HG02642 (cell line): ENCODE data around the gene XIRP2.

ENCODE experiments used
- ATAC-seq: cut with Tn5 transposase; IDR thresholded peaks from one replicate; pipeline ENCODE4 v1.9.1; 2021; ENCODE audit warnings: mild to moderate bottlenecking; ENCODE audit not compliant: unreplicated experiment, poor library complexity

XIRP2 gene

GRCh38 chr2:167132066-167132465 lies 243.8 kb downstream of the XIRP2 start:
- ATAC-seq: no peak

DNA sequence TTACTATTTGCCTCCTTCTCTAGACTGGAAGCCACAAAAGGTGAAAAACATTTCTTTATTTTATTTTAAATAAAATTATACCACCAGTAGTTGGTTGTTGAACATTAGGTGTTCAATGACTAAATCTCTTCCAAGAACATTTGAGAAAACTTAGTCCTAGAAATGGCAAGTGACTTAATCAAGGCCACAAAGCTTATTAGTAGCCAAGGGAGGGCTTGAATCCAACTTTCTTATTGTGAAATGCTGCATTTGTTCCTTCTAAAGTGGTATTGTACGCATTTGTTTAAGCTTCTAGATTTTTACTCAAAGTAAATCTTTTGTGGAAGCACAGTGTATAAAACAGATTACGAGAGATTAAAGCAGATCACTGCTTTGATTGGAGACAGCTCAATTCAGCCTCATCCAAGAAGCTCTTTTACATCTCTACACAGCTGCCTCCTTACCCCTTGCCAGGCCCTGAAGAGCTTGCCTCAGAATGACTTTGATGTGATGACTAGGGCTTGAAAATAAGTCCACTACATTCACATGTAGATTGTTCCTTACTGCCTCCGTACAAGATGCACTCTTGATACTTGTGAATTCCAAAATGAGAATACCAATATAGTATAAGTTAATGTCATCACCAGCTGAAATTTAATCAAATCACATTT lies 244.8 kb downstream of the XIRP2 start:
- no peak for ATAC-seq

DNA sequence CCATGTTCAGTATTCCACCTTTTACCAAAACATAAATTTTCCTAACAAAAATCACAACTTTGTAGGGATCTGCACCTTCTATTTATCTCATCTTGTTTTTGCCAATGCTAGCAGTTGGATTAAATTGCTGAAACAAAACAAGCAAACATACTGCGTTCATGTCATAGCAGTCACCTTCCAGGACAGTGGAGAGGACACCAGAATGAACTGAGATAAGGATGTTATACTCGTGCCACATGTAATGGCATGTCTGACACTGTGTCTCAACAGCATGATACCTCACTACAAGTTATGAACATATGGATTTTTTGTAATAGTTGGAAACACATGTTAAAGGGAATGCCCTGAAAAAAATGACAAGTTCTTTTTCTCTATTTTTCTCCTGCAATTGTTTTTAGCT lies 245.3 kb downstream of the XIRP2 start:
- ATAC-seq: no peak

DNA sequence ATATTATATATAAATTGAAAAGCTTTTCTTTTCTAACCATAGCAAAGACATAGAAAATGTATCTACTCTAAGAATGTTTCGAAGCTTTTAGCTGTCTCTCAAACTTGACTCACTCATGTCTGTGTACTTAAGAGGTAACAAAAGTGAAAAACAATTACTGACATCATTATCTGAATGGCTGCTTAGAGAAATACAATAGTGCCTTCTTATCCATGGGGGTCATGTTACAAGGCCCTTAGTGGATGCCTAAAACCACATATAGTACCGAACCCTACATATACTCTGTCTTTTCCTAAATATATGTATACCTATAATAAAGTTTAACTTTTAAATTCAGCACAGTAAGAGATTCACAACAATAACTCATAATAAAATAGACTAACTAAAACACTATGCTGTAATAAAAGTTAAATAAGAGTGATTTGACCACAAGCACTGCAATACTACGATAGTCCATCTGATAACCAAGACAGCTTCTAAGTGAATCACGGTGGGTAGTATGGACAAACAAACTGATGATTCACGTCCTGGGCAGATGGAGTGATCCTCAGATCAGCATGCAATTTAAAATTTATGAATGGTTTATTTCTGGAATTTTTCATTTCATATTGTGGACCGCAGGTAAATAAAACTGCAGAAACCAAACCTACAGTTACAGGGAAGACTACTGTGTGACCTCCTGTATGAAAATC lies 246.2 kb downstream of the XIRP2 start:
- no peak for ATAC-seq

- no peak for ATAC-seq
Measured at GRCh38 chr2:167135706-167136105, 247.4 kb downstream of the XIRP2 start.

DNA sequence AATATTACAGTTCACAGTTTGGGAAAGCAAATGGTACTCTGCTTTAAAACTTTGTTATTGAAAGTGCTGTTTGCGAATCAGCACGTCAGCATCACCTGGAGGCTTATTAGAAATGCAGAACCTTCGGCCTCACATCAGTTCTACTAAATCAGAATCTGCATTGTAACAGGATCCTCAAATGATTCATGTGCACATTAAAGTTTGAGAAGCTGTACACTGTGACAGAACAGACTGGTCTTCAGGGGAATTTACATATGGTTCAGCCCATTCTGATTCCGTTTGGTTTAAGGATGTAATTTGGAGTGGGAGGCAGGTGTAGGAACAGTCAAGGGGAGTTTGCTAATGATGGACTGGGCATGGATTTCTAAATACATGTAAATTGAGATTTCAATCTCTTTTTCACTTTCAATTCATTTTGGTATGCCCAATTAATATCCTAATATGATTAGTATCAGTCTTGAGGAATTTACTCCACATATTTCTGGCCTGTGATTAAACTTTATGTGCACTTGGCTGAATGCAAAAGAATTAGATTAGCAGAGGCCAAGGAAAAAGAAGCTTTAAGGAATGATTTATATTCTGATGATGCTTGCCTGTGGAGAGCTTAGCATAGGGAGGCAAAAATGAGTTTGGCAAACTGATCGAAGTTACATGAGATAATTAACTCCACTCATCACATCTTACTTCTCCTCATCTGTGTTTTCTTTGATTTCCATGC lies 248.8 kb downstream of the XIRP2 start:
- no peak for ATAC-seq

DNA sequence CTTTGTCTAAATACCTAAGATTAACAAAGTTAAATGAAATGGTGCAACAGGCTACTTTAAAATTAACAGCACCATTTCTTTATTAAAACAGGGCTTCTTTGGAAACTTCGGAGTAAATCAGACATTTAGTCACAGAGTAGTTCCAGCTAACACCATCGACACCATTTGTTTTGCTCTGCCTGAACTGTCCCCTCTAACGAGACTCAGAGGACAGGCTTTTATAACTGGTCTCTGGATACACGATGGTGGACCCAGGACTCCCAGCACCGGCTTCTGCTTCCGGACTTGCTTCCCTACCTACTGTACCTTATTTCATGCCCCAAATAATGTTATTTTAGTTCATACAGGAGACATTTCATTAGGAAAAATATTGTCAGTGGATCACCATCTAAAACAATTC lies 252.1 kb downstream of the XIRP2 start:
- no peak for ATAC-seq

- no peak for ATAC-seq
Measured at GRCh38 chr2:167140767-167141166, 252.5 kb downstream of the XIRP2 start.

GRCh38 chr2:167142554-167142953 lies 254.3 kb downstream of the XIRP2 start:
- ATAC-seq: no peak

GRCh38 chr2:167144179-167144898 lies 256.1 kb downstream of the XIRP2 start:
- ATAC-seq: no peak

- no peak for ATAC-seq
Measured at GRCh38 chr2:167147271-167147941, 259.1 kb downstream of the XIRP2 start.

GRCh38 chr2:167151894-167152293 lies 263.6 kb downstream of the XIRP2 start:
- ATAC-seq: no peak

DNA sequence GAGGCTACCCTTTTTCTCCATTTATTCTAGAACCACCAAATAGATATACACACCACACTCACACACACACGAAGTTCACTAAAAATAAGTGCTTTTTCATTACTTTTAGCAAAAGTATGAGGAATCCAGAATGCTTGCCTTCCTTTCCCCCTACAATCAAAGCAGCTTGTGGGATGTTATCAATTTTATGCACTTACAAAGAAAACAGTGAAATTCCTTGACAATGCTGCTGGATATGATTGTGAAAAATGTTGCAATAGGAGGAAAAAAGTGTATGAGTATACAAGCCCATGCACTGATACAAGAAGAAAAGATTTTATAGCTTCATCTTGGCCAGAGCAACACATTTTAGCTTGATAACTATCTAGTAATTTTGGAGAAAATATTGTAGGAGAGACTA lies 269.2 kb downstream of the XIRP2 start:
- ATAC-seq: no peak

GRCh38 chr2:167177196-167177595 lies 288.9 kb downstream of the XIRP2 start:
- no peak for ATAC-seq

GRCh38 chr2:167181134-167181533 lies 292.9 kb downstream of the XIRP2 start:
- ATAC-seq: no peak

DNA sequence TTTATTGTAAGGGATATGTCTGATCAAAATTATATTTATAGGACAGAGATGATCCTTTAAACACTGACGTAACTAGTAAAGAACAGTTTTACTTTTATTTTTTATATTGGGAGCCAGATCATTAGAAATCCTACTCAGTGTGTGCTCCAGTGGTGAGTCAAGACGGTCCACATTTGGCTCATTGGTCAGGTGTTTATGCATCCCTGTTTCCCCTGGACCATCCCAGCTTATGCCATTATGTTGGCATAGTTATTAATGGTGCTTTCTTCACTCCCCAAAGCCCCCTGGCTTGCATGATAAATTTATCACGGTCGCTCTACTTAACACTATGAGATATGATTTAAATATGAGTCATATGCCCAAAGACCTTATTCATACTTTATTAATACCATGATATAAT lies 293.4 kb downstream of the XIRP2 start:
- no peak for ATAC-seq

DNA sequence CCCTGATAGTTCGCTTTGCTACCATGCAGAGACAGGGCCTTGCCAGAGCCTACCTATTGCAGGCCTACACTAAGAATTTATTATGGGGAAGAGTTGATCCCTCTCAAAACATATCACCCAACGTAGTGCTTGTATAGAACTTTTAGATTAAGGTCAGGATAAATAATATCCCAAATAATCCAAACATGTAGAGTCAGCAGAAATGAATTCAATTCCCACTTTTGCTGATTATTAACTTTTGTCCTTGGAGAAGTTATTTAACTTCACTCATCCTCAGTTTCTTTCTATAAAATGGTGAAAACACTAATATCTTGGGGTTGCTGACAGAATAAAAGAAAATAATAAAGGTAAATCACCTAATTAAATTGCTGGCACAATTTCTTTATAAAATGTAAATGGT lies 294.1 kb downstream of the XIRP2 start:
- no peak for ATAC-seq

DNA sequence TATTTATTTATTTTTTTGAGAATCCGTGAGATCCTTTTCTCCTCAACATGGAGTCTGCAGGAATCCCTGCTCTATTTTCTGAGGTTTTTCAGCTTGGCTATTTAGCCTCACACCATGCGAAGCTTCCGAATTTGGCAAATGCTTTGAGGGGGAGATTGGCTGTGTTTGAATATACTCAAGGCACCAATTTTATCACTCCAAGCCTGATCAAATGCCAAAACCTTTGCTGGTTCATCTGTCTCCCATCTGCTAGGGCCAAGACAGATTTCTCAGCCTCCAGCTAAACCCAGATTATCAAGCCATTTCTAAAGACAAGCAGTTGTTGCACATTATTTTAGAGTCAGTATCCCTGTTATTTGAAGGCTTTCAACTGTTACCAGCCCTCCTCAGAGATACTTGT lies 295.7 kb downstream of the XIRP2 start:
- ATAC-seq: no peak

- ATAC-seq: no peak
Measured at GRCh38 chr2:167186465-167186864, 298.2 kb downstream of the XIRP2 start.

GRCh38 chr2:167187049-167187727 lies 298.9 kb downstream of the XIRP2 start:
- ATAC-seq: no peak
